ELF-1 (cell line): ENCODE results near the gene CCDC88C.

ENCODE experiments used
- DNase-seq: peaks from one replicate; pipeline ENCODE4 v3.0.0-alpha.2; 2016; ENCODE audit warnings: low read depth, low spot score

The CCDC88C gene

GRCh38 chr14:91307652-91308051, 110.0 kb downstream of the CCDC88C start:
- no peak for DNase-seq

GRCh38 chr14:91307046-91307445, 110.6 kb downstream of the CCDC88C start:
- no peak for DNase-seq

GRCh38 chr14:91306547-91306946, 111.1 kb downstream of the CCDC88C start:
- DNase-seq: no peak

- DNase-seq: peak; percentile 50
Observed at GRCh38 chr14:91305650-91306431, 111.8 kb downstream of the CCDC88C start.

GRCh38 chr14:91303924-91304229, 113.7 kb downstream of the CCDC88C start:
- no peak for DNase-seq

- DNase-seq: peak; percentile 95
Observed at GRCh38 chr14:91303091-91303923, 114.3 kb downstream of the CCDC88C start.

GRCh38 chr14:91302391-91302790, 115.2 kb downstream of the CCDC88C start:
- DNase-seq: no peak

- no peak for DNase-seq
Observed at GRCh38 chr14:91300957-91301356, 116.7 kb downstream of the CCDC88C start.

- DNase-seq: no peak
Observed at GRCh38 chr14:91300283-91300895, 117.2 kb downstream of the CCDC88C start.

- DNase-seq: no peak
Observed at GRCh38 chr14:91299121-91300115, 118.2 kb downstream of the CCDC88C start.

- no peak for DNase-seq
Observed at GRCh38 chr14:91298576-91298975, 119.0 kb downstream of the CCDC88C start.

- no peak for DNase-seq
Observed at GRCh38 chr14:91297081-91297711, 120.4 kb downstream of the CCDC88C start.

- DNase-seq: no peak
Observed at GRCh38 chr14:91295851-91296796, 121.5 kb downstream of the CCDC88C start.

- no peak for DNase-seq
Observed at GRCh38 chr14:91295276-91295845, 122.3 kb downstream of the CCDC88C start.

GRCh38 chr14:91294153-91294552, 123.5 kb downstream of the CCDC88C start:
- DNase-seq: no peak

GRCh38 chr14:91293281-91293680, 124.3 kb downstream of the CCDC88C start:
- no peak for DNase-seq

- no peak for DNase-seq
Observed at GRCh38 chr14:91292491-91292890, 125.1 kb downstream of the CCDC88C start.

GRCh38 chr14:91291786-91292405, 125.7 kb downstream of the CCDC88C start:
- DNase-seq: no peak

- no peak for DNase-seq
Observed at GRCh38 chr14:91290986-91291385, 126.6 kb downstream of the CCDC88C start.
